Hypothalamus (tissue), 51 donors: ENCODE results near the gene ERCC2.
"Not testable (repeated sequence)": the region's sequence is repeated elsewhere in the genome, so short reads cannot be mapped to it uniquely, and the experiment has no call there.

Experiments
- DNase-seq, 51 donors: peaks; one replicate each; lab custom pipeline; 2025; lab: John Stamatoyannopoulos, UW

The ERCC2 gene

GRCh38 chr19:45370410-45371204, at the start of gene ERCC2:
Gene ERCC2, minus strand, starts transcription at chr19:45370573. Its CDS starts 33 bp downstream, at chr19:45370540.
- peak; percentile 88 to 99 (median 97) for DNase-seq

- DNase-seq, result no peak
Measured at GRCh38 chr19:45419895-45420294, 49.5 kb upstream of the ERCC2 start.

- peak in 23 of 51 donors; percentile 8 to 56 (median 36) for DNase-seq
Measured at GRCh38 chr19:45419396-45419795, 49.0 kb upstream of the ERCC2 start.

- no peak for DNase-seq
Measured at GRCh38 chr19:45418802-45419201, 48.4 kb upstream of the ERCC2 start.

GRCh38 chr19:45417151-45417550, 46.8 kb upstream of the ERCC2 start:
- DNase-seq, result no peak

- DNase-seq, result no peak
Measured at GRCh38 chr19:45414468-45414867, 44.1 kb upstream of the ERCC2 start.

- no peak for DNase-seq
Measured at GRCh38 chr19:45413497-45413896, 43.1 kb upstream of the ERCC2 start.

GRCh38 chr19:45410330-45410729, 40.0 kb upstream of the ERCC2 start:
- not testable (repeated sequence) for DNase-seq

GRCh38 chr19:45409557-45409920, 39.2 kb upstream of the ERCC2 start:
- DNase-seq, result no peak

GRCh38 chr19:45408830-45409556, 38.6 kb upstream of the ERCC2 start:
- DNase-seq, result no peak

- no peak for DNase-seq
Measured at GRCh38 chr19:45408121-45408520, 37.7 kb upstream of the ERCC2 start.

GRCh38 chr19:45407585-45407984, 37.2 kb upstream of the ERCC2 start:
- DNase-seq, result not testable (repeated sequence)

GRCh38 chr19:45407091-45407375, 36.7 kb upstream of the ERCC2 start:
- DNase-seq, result no peak

- DNase-seq, result peak; percentile 45 to 97 (median 82)
Measured at GRCh38 chr19:45406226-45407090, 36.1 kb upstream of the ERCC2 start, which contains the start of gene POLR1G. Gene POLR1G, plus strand, starts transcription at chr19:45406644. Its CDS starts 53 bp downstream, at chr19:45406697.

- DNase-seq, result peak; percentile 39 to 96 (median 77)
Measured at GRCh38 chr19:45405435-45406225, 35.3 kb upstream of the ERCC2 start.

- DNase-seq, result peak in 23 of 51 donors; percentile 22 to 61 (median 42)
Measured at GRCh38 chr19:45404557-45405434, 34.4 kb upstream of the ERCC2 start, which contains the start of gene PPP1R13L. Gene PPP1R13L, minus strand, starts transcription at chr19:45405069. Its CDS starts 6,751 bp downstream, at chr19:45398318.

- no peak for DNase-seq
Measured at GRCh38 chr19:45403781-45404556, 33.6 kb upstream of the ERCC2 start.

GRCh38 chr19:45403272-45403671, 32.9 kb upstream of the ERCC2 start:
- DNase-seq, result no peak
